A673 (cell line): ENCODE results near the gene CPA4. TPM values are rescaled to one million over a fixed set of nuclear protein-coding genes. Genes with fewer than 3 reads are reported as not detected.

ENCODE experiments used
- BruUV-seq: library from RNA; stranded (reverse); fragments of 400-500 nt; replicated peaks from 2 replicates; lab custom pipeline; 2021; lab: Mats Ljungman, UMichigan
- CTCF ChIA-PET: fragments of 300-600 bp; sonication (Branson Sonifier 250); formaldehyde crosslinking; loops from one replicate; lab custom pipeline; 2022; ENCODE audit warnings: antibody characterized with exemption; lab: Charles Lee
- POLR2A ChIA-PET: fragments of 300-600 bp; sonication (Branson Sonifier 250); formaldehyde crosslinking; loops from one replicate; lab custom pipeline; 2022; ENCODE audit warnings: antibody characterized with exemption; ENCODE audit not compliant: low non-redundant PET; lab: Charles Lee
- DNase-seq: peaks from one replicate; pipeline ENCODE4 v3.0.0-alpha.2; 2015; ENCODE audit warnings: low spot score
- H3K27ac ChIP-seq: fragments of 200-600 bp; sonication (generic); 2 replicates; pipeline ENCODE4 v1.5.1; 2016; ENCODE audit warnings: mixed run types, low read depth, mild to moderate bottlenecking, mixed read lengths, antibody characterized with exemption, low read length; ENCODE audit not compliant: poor library complexity, severe bottlenecking
- H3K27me3 ChIP-seq: fragments of 200-600 bp; sonication (generic); replicated peaks from 2 replicates; pipeline ENCODE4 v1.6.1; 2017; ENCODE audit warnings: mixed run types, low read depth, mild to moderate bottlenecking, mixed read lengths, antibody characterized with exemption, low read length; ENCODE audit not compliant: insufficient read depth, poor library complexity
- H3K36me3 ChIP-seq: fragments of 200-600 bp; sonication (generic); 2 replicates; pipeline ENCODE4 v1.6.1; 2016; ENCODE audit warnings: mixed run types, mild to moderate bottlenecking, mixed read lengths, antibody characterized with exemption, low read length; ENCODE audit not compliant: insufficient read depth, poor library complexity, severe bottlenecking
- H3K4me1 ChIP-seq: fragments of 200-600 bp; sonication (generic); 2 replicates; pipeline ENCODE4 v1.6.1; 2017; ENCODE audit warnings: mixed run types, mild to moderate bottlenecking, mixed read lengths, antibody characterized with exemption, low read length; ENCODE audit not compliant: insufficient read depth, poor library complexity, severe bottlenecking
- H3K4me3 ChIP-seq: fragments of 200-600 bp; sonication (generic); 2 replicates; pipeline ENCODE4 v1.5.1; 2016; ENCODE audit warnings: low read depth, mixed run types, mild to moderate bottlenecking, mixed read lengths, low read length; ENCODE audit not compliant: poor library complexity, severe bottlenecking
- H3K9me3 ChIP-seq: fragments of 200-600 bp; sonication (generic); 2 replicates; pipeline ENCODE4 v1.6.1; 2016; ENCODE audit warnings: mixed run types, low read depth, mild to moderate bottlenecking, mixed read lengths, antibody characterized with exemption, low read length; ENCODE audit not compliant: poor library complexity, severe bottlenecking
- CTCF ChIP-seq: fragments of 300-800, 200-600 bp; sonication (generic); conservative IDR thresholded peaks from 2 replicates; pipeline ENCODE4 v1.5.1; 2017; ENCODE audit warnings: low read depth, mild to moderate bottlenecking, antibody characterized with exemption, low read length, moderate library complexity, mixed read lengths
- EZH2 ChIP-seq: fragments of 200-600 bp; sonication (generic); IDR thresholded peaks from 2 replicates; pipeline ENCODE4 v1.6.1; 2017; ENCODE audit warnings: borderline replicate concordance, low read depth, mild to moderate bottlenecking, mixed read lengths, antibody characterized with exemption, low read length; ENCODE audit not compliant: poor library complexity, severe bottlenecking
- intact Hi-C: fragments of 100-400 bp; cut with micrococcal nuclease; formaldehyde crosslinking; loops from one replicate; pipeline ENCODE4 v1.10.0; 2022; ENCODE audit not compliant: unreplicated experiment
- total RNA-seq: library from RNA; stranded (reverse); gene quantifications from 2 replicates; pipeline ENCODE4 v1.2.3, GENCODE V29; 2021

The CPA4 gene
- total RNA-seq, 1 experiment from 2014 or later, result not detected

- H3K36me3 ChIP-seq, result no peaks in the 10 kb centered on the region
- H3K9me3 ChIP-seq, result no peaks in the 10 kb centered on the region
- H3K27ac ChIP-seq, result no peak overlapping the region
- ChIA-PET POLR2A (no interaction called here), CTCF (no interaction called here)
- no peak for TF ChIP-seq EZH2
- TF ChIP-seq CTCF, result no peak
- H3K4me1 ChIP-seq, result peaks cover 7% of the 10 kb centered on the region
- intact Hi-C loops, result no loop called here
- no peak for DNase-seq
- BruUV-seq, result no TSS peak
- no peaks in the 10 kb centered on the region for H3K27me3 ChIP-seq
- H3K4me3 ChIP-seq, result no peak overlapping the region
These were observed 53.4 kb downstream of the CPA4 start for GRCh38 chr7:130346177-130346905.

- BruUV-seq, result no TSS peak
- Histone ChIP-seq H3K36me3 (no peaks in the 10 kb centered on the region), H3K4me1 (peaks cover 7% of the 10 kb centered on the region), H3K9me3 (no peaks in the 10 kb centered on the region), H3K27me3 (no peaks in the 10 kb centered on the region), H3K4me3 (no peak overlapping the region), H3K27ac (no peak overlapping the region)
- TF ChIP-seq EZH2 (no peak), CTCF (no peak)
- ChIA-PET POLR2A (no interaction called here), CTCF (no interaction called here)
- intact Hi-C loops, result no loop called here
- no peak for DNase-seq
These were observed 54.0 kb downstream of the CPA4 start for GRCh38 chr7:130346941-130347340.

GRCh38 chr7:130349911-130350782 is 57.2 kb downstream of the CPA4 start:
- DNase-seq, result no peak
- Histone ChIP-seq H3K27me3 (no peaks in the 10 kb centered on the region), H3K4me1 (peaks cover 8% of the 10 kb centered on the region), H3K36me3 (no peaks in the 10 kb centered on the region), H3K9me3 (no peaks in the 10 kb centered on the region), H3K27ac (no peak overlapping the region), H3K4me3 (no peak overlapping the region)
- intact Hi-C loops, result no loop called here
- BruUV-seq, result no TSS peak
- ChIA-PET POLR2A (no interaction called here), CTCF (no interaction called here)
- no peak for TF ChIP-seq EZH2
